Dendritic cell treated with granulocyte-macrophage colony-stimulating factor and Interleukin-4, amounts not matched to agents 40 ng/mL and 50 ng/mL, for 4 days (primary cell): ENCODE results near the gene GPR151.
"Not testable (repeated sequence)": the region's sequence is repeated elsewhere in the genome, so short reads cannot be mapped to it uniquely, and the experiment has no call there.

Experiments
- H3K27ac Mint-ChIP-seq: one replicate; pipeline ENCODE4 v1.8.0; 2022; ENCODE audit warnings: mild to moderate bottlenecking, mixed read lengths
- H3K27me3 Mint-ChIP-seq: one replicate; pipeline ENCODE4 v1.8.0; 2022; ENCODE audit warnings: mild to moderate bottlenecking, mixed read lengths
- H3K36me3 Mint-ChIP-seq: one replicate; pipeline ENCODE4 v1.8.0; 2022; ENCODE audit warnings: low read depth, mixed read lengths
- H3K4me1 Mint-ChIP-seq: one replicate; pipeline ENCODE4 v1.8.0; 2022; ENCODE audit warnings: low read depth, mixed read lengths
- H3K4me3 Mint-ChIP-seq: one replicate; pipeline ENCODE4 v1.8.0; 2022; ENCODE audit warnings: mild to moderate bottlenecking, moderate library complexity, mixed read lengths
- H3K9me3 Mint-ChIP-seq: one replicate; pipeline ENCODE4 v1.8.0; 2022; ENCODE audit warnings: mixed read lengths
- intact Hi-C: fragments of 100-400 bp; cut with micrococcal nuclease; formaldehyde crosslinking; loops from one replicate; pipeline ENCODE4 v1.15.0; 2022

The GPR151 gene

DNA sequence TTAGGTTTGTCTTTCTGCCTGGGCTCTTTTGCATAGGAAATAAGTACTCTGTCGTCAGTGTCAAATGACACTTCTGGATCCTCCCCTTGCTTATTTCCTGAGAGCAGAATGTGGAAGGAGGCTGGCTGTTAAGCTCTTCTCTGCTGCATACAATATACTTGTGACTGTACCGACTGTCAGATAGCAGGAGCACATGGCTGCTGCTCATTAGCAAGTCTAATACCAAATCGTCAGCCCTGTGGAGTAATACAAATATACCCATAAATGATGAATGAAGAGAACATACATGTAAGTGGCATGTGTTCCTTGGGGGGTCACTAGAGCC is at the start of gene GPR151:
TSS of gene GPR151 (minus strand) at position 40 of the 325 bp plus-strand sequence. CDS start 77 bp downstream, outside the sequence.
- Mint-ChIP-seq H3K36me3 (peaks cover 16% of the 10 kb centered on the region), H3K27me3 (no peaks in the 10 kb centered on the region), H3K27ac (no peak within 1 kb of the TSS), H3K4me3 (no peak within 1 kb of the TSS), H3K4me1 (peaks cover 5% of the 10 kb centered on the region), H3K9me3 (no peaks in the 10 kb centered on the region)
- intact Hi-C loops, result no loop called here

DNA sequence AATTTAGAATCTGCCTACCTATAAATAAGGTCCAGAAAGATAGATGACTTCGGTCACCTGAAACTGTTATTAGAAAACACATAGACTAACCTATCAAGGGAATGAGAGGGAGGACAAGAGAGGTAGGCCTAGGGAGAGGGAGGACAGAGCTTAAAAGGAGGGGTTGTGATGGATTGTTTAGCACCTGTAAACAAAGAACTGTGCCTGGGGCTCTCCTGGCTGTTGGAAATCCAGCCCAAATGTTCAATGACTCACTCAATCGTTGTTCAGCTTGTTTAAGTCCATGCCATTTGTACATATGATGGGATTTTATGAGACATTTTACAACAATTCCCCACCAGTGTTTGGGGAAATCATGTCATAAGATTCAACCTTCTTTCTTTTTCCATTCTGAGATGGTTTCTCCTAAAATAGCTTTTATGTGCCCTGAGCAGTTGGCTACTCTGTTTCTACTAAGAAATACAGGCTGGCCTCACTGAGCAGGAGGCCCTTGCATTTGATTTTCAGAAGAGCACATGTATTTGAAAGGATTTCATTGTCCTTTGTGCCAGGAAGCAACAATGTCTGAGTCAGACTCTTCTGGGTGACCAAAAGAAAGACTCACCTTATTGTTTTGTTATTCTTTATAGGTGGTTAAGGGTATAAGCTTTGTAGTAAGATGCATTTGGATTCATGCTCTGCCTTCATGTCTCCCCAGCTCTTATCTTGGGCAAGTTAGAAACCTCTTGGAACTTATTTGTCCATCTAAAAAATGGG is 48.2 kb upstream of the GPR151 start:
- intact Hi-C loops, result no loop called here
- Mint-ChIP-seq H3K9me3 (no peaks in the 10 kb centered on the region), H3K4me1 (no peaks in the 10 kb centered on the region), H3K27me3 (no peaks in the 10 kb centered on the region), H3K27ac (no peak overlapping the region), H3K4me3 (no peak overlapping the region), H3K36me3 (no peaks in the 10 kb centered on the region)

DNA sequence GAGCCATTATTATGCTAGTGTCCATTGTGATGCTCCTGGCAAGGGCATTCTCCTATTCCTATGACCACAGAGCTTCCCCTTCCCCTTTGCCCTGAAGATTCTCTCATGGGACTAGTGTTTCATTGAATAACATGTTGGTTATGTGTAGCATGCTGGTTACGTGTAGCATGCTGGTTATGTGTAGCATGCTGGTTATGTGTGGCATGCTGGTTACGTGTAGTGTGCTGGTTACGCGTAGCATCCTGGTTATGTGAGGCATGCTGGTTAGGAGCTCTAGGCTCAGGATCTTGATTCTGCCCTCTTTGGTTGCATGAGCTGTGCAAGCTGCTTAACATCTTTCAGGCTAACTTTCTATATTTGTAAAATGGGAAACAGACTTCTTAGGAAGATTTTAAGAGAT is 46.5 kb upstream of the GPR151 start:
- intact Hi-C loops, result no loop called here
- Mint-ChIP-seq H3K27ac (no peak overlapping the region), H3K9me3 (no peaks in the 10 kb centered on the region), H3K27me3 (no peaks in the 10 kb centered on the region), H3K36me3 (no peaks in the 10 kb centered on the region), H3K4me1 (no peaks in the 10 kb centered on the region), H3K4me3 (no peak overlapping the region)

DNA sequence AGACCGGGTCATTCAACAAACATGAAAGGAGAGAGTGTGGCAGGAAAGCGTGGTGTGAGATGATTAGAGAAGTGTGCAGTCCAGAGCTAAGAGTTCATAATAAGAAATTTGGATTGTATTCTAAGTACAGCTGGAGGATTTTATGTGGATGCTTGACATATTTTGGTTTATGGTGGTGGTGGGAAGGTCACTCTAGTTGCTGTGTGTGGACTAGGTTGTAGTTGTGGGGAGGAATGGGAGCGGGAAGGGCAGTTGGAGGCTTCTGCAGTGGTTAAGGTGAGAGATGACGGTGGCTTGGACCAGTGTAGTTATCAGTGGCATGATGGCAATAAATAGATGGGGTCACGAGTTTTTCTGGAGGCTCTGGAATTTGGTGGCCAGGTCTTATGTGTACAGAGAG is 45.7 kb upstream of the GPR151 start:
- Mint-ChIP-seq H3K4me1 (no peaks in the 10 kb centered on the region), H3K4me3 (no peak overlapping the region), H3K9me3 (no peaks in the 10 kb centered on the region), H3K27me3 (no peaks in the 10 kb centered on the region), H3K36me3 (no peaks in the 10 kb centered on the region), H3K27ac (no peak overlapping the region)
- intact Hi-C loops, result no loop called here

DNA sequence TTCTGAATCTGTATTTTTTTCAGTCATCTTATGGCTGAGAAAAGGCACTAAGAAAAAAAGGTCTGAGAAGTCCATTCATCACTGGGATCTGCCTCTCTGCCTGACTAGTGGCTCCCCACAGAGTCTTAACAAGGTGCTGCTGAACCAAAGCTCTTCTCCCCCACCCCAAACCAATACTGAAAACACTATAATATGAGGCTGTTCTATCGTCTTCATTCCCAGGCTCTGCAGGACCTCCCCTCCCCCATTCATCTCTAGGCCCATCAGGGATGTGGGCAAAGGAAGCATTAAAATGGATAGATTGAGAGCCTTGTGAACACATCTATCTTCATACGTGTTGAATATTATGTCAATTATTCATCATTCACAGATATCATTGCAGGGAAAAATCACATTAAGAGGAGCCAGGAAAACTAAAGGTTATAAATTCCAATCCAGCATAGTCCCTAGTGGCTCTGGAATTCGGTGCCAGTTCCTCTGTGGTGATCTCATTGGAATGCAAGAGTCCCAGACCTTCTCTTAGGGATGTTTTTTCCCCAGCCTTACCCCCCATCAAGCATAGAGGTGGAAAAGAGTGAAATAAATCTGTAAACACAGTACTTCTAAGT is 44.3 kb upstream of the GPR151 start:
- no peak overlapping the region for H3K27ac Mint-ChIP-seq
- no peak overlapping the region for H3K4me3 Mint-ChIP-seq
- H3K4me1 Mint-ChIP-seq, result no peaks in the 10 kb centered on the region
- intact Hi-C loops, result no loop called here
- H3K27me3 Mint-ChIP-seq, result no peaks in the 10 kb centered on the region
- no peaks in the 10 kb centered on the region for H3K9me3 Mint-ChIP-seq
- H3K36me3 Mint-ChIP-seq, result no peaks in the 10 kb centered on the region

DNA sequence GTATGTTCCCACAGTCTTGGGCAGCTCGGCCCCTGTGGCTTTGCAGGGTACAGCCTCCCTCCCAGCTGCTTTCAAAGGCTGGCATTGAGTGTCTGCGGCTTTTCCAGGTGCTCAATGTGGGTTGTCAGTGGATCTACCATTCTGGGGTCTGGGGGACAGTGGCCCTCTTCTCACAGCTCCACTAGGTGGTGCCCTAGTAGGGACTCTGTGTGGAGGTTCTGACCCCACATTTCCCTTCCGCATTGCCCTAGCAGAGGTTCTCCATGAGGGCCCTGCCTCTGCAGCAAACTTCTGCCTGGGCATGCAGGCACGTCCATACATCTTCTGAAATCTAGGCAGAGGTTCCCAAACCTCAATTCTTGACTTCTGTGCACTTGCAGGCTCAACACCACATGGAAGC is 40.9 kb upstream of the GPR151 start:
- H3K9me3 Mint-ChIP-seq, H3K27me3 Mint-ChIP-seq, H3K36me3 Mint-ChIP-seq, H3K27ac Mint-ChIP-seq, H3K4me3 Mint-ChIP-seq, H3K4me1 Mint-ChIP-seq, intact Hi-C loops: not testable (repeated sequence)

DNA sequence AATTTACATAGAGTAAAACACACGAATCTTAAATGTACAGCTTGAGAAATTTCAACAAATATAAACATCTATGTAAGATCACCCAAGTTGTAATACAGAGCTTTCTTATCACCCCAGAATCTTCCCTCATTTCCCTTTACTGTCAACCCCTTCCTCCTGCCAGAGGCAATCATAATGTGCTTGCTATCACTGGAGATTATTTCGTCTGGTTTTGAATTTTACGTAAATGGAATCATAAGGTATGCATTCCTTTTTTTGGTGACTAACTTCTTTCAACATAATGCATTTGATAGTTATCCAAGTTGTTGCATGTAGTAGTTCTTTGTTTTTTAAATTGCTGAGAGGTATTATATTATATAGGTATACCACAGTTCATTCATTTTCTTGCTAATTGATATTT is 37.5 kb upstream of the GPR151 start:
- no peak overlapping the region for H3K4me3 Mint-ChIP-seq
- H3K4me1 Mint-ChIP-seq, result no peaks in the 10 kb centered on the region
- intact Hi-C loops, result no loop called here
- no peak overlapping the region for H3K27ac Mint-ChIP-seq
- H3K9me3 Mint-ChIP-seq, result no peaks in the 10 kb centered on the region
- H3K36me3 Mint-ChIP-seq, result no peaks in the 10 kb centered on the region
- H3K27me3 Mint-ChIP-seq, result peaks cover 4% of the 10 kb centered on the region

DNA sequence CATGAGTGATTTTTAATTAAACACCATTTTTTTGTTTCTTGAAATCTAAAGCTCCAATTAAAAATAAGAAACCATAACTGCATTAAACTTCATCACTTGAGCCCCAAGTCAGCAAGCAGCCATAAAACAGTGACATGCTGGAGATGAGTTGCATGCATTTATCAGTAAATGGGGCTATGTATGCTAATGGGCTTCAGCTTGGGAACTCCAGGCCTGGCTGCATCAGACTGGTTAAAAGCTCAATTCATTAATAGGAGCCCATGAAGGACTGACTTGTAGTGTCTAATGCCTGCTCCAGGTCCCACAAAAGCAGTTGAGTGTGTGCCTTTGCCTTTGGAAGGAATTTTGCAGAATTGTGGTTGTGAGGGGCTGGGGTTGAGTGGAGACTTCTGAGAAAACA is 33.6 kb upstream of the GPR151 start:
- Mint-ChIP-seq H3K9me3 (no peaks in the 10 kb centered on the region), H3K4me1 (no peaks in the 10 kb centered on the region), H3K27me3 (peaks cover 4% of the 10 kb centered on the region), H3K36me3 (no peaks in the 10 kb centered on the region), H3K27ac (no peak overlapping the region), H3K4me3 (no peak overlapping the region)
- intact Hi-C loops, result no loop called here

DNA sequence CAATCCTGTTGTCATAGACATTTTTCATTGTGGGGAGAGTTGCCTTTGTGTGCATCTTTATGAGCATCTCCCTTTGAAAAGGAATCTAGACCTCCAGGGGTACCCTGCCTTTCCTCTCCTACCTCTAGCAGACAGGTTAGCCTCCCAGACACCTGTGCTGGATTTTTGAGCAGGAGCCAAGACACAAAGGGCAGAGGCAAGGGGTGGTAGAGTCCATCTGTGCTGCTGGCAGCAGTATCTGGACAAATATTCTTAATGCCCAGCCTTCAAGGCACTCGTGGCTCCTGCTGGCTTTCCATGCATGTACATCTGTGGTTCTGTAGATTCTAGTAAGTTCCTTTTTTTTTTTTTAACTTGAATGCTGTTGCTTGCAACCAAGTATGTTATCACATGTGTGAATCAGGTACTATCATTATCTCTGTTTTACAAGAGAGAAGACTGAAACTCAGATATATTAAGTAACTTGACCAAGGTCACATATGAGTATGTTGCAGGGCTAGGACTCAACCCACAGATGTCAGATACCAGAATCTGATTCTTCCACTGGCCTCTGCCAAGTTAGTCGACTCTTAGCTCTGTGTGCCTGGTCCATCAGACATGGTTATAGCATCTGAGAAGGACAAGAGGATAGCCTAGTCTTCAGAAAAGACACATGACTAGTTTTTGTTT is 32.9 kb upstream of the GPR151 start:
- no peaks in the 10 kb centered on the region for H3K4me1 Mint-ChIP-seq
- intact Hi-C loops, result no loop called here
- H3K27me3 Mint-ChIP-seq, result peaks cover 4% of the 10 kb centered on the region
- no peak overlapping the region for H3K27ac Mint-ChIP-seq
- H3K9me3 Mint-ChIP-seq, result no peaks in the 10 kb centered on the region
- H3K36me3 Mint-ChIP-seq, result no peaks in the 10 kb centered on the region
- no peak overlapping the region for H3K4me3 Mint-ChIP-seq

DNA sequence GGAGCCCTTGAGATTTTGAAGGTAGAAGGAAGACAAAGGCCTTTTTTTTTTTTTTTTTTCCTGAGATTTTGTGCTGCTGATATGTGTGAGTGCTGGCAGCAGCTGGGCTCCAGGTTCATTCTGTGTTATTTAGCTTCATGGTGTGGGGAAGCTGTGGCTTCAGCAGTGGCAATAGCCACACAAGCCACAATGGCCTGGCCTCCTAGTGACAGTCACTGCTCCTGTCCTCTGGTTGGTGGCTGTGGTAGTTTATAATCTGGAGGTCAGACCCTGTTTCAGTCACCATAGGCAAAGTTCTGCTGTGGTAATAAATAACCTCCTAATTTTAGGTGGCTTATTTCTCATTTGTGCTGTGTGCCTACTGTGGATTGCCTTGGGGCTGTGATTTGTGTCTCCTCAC is 28.2 kb upstream of the GPR151 start:
- Mint-ChIP-seq H3K27me3 (peaks cover 4% of the 10 kb centered on the region), H3K36me3 (no peaks in the 10 kb centered on the region), H3K27ac (no peak overlapping the region), H3K4me3 (no peak overlapping the region), H3K4me1 (peaks cover 5% of the 10 kb centered on the region), H3K9me3 (no peaks in the 10 kb centered on the region)
- intact Hi-C loops, result no loop called here

DNA sequence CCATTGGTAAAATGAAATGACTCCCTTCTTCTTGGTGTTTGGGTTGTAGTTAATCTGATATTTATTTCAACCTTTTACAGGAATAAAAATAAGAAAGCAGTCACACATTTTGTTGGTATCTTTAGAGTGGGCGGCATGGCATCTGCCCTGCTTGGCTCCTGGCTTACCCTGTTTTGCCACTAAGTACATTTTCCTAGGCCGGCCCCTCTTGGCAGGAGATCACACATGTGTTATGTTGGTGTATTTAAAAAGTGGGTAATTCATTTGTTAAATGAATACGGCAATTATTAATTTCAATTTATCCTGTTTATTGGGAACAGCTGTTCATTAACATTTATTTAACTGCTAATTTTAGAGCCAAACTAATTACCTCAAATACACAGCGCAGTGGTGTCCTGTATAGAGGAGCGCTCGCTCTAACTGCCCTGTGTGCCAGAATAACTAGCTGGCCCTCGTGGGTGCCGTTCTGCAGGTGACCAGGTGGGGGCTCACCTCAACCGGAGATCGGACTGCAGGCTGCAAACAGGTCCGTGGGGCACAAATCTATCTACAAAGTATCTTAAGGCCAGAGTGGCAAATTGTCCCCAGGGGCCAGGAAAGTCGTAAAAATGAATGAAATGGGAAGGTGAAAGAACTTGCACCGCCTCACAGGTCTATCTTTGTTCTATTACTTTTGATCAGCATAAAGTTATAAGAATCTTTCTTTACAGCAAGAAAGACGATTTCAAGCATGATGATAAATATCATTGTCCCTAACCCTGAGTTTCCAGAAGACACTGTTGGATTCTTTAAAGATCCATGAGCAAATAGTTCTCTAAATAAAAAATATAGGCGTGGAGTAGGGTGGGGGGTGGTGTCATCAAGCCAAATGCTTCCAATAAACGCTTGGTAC is 26.2 kb upstream of the GPR151 start:
- intact Hi-C loops, result no loop called here
- peaks cover 5% of the 10 kb centered on the region for H3K4me1 Mint-ChIP-seq
- no peak overlapping the region for H3K4me3 Mint-ChIP-seq
- H3K9me3 Mint-ChIP-seq, result no peaks in the 10 kb centered on the region
- H3K27me3 Mint-ChIP-seq, result no peaks in the 10 kb centered on the region
- no peak overlapping the region for H3K27ac Mint-ChIP-seq
- H3K36me3 Mint-ChIP-seq, result no peaks in the 10 kb centered on the region

DNA sequence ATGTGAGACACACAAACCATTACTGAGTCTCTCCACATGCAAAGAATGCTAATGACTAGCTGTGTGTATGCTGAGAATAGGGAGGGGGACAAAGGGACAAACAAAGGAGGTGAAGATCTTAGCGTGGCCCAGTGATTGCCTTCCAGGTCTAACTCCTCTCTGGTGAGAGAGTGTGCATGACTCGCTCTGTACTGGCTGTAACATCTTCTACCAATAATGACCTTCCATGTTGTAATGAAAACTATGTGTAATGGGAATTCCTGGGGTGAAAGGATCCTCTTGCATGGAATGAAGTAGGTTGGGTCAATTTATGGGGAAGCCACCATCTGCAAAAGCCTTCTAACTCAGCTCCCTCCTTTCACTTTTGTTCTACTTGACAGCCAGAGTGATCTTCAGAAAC is 24.4 kb upstream of the GPR151 start:
- H3K9me3 Mint-ChIP-seq, result no peaks in the 10 kb centered on the region
- no peaks in the 10 kb centered on the region for H3K27me3 Mint-ChIP-seq
- H3K4me1 Mint-ChIP-seq, result peaks cover 5% of the 10 kb centered on the region
- no peak overlapping the region for H3K27ac Mint-ChIP-seq
- intact Hi-C loops, result no loop called here
- no peaks in the 10 kb centered on the region for H3K36me3 Mint-ChIP-seq
- no peak overlapping the region for H3K4me3 Mint-ChIP-seq

DNA sequence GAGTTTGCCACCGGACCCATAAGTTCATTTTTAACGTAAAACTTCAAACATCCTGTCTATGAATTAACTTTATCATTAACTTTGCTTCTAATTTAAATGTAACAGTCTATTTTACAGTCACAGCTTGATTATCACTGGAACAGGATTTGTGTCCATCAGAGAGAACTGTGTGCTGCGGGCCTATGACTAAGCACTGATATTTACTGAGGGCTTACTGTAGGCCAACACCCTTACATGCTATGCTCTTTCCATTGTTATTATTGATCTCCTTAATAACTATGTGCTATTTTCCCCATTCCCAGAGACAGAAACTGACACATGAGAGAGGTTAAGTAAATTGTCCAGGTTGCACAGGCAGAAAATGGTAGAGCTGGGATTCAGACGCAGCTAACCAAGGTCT is 24.0 kb upstream of the GPR151 start:
- intact Hi-C loops, result no loop called here
- Mint-ChIP-seq H3K4me3 (no peak overlapping the region), H3K9me3 (no peaks in the 10 kb centered on the region), H3K36me3 (no peaks in the 10 kb centered on the region), H3K27me3 (no peaks in the 10 kb centered on the region), H3K4me1 (peaks cover 5% of the 10 kb centered on the region), H3K27ac (no peak overlapping the region)

DNA sequence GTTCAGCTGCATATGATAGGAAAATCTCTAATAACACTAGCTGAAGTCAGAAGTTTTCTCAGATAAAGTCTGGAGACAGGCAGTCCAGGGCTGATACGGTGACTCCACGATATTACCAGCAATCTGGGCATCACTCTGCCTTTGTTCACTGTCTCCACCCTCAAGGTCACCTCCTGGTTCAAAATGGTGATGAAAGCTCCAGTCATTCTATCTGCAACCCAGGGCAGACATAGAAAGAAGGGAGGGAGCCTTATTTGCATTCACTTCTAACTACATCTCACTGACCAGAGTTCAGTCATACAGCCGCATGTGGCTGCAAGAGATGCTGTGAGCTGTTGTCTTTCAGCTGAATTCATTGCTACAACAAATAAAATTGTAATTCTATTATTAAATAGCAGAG is 22.4 kb upstream of the GPR151 start:
- peaks cover 6% of the 10 kb centered on the region for H3K4me1 Mint-ChIP-seq
- H3K27me3 Mint-ChIP-seq, result no peaks in the 10 kb centered on the region
- intact Hi-C loops, result no loop called here
- H3K27ac Mint-ChIP-seq, result no peak overlapping the region
- no peak overlapping the region for H3K4me3 Mint-ChIP-seq
- H3K36me3 Mint-ChIP-seq, result no peaks in the 10 kb centered on the region
- H3K9me3 Mint-ChIP-seq, result no peaks in the 10 kb centered on the region
